Activated B cell treated with CpG ODN at 0.5 μM for 24 hours (primary cell): ENCODE results near the gene LPAR3. TPM values are rescaled to one million over a fixed set of nuclear protein-coding genes. Genes with fewer than 3 reads are reported as not detected.

Experiments used
- ATAC-seq: fragments of 200-7000 bp; cut with Tn5 transposase; one replicate; pipeline ENCODE4 v1.10.0; 2021; ENCODE audit warnings: low read depth, mild to moderate bottlenecking, moderate library complexity
- CTCF ChIA-PET: fragments of 350-600 bp; sonication (Branson Sonifier 250); formaldehyde crosslinking; loops from one replicate; lab custom pipeline; 2021; ENCODE audit warnings: antibody characterized with exemption; lab: Charles Lee
- POLR2A ChIA-PET: fragments of 350-600 bp; sonication (Branson Sonifier 250); formaldehyde crosslinking; loops from one replicate; lab custom pipeline; 2021; ENCODE audit warnings: antibody characterized with exemption; lab: Charles Lee
- DNase-seq: peaks from one replicate; pipeline ENCODE4 v3.0.0; 2022
- H3K27ac Mint-ChIP-seq: one replicate; pipeline ENCODE4 v1.8.0; 2020; ENCODE audit warnings: mixed read lengths
- H3K27me3 Mint-ChIP-seq: one replicate; pipeline ENCODE4 v1.8.0; 2021; ENCODE audit warnings: mixed read lengths
- H3K36me3 Mint-ChIP-seq: one replicate; pipeline ENCODE4 v1.8.0; 2021; ENCODE audit warnings: low read depth, mixed read lengths
- H3K4me1 Mint-ChIP-seq: one replicate; pipeline ENCODE4 v1.8.0; 2021; ENCODE audit warnings: mixed read lengths
- H3K4me3 Mint-ChIP-seq: one replicate; pipeline ENCODE4 v1.8.0; 2020; ENCODE audit warnings: mild to moderate bottlenecking, mixed read lengths
- H3K9me3 Mint-ChIP-seq: one replicate; pipeline ENCODE4 v1.8.0; 2020; ENCODE audit warnings: mixed read lengths
- intact Hi-C: fragments of 100-400 bp; cut with micrococcal nuclease; formaldehyde crosslinking; loops from one replicate; pipeline ENCODE4 v1.15.1; 2024
- total RNA-seq: library from RNA; stranded (reverse); gene quantifications from 2 replicates; pipeline ENCODE4 v1.2.3, GENCODE V29; 2022
- TF ChIP-seq, protein P1 (sequence below): fragments of 200-600 bp; IDR thresholded peaks from one replicate; pipeline ENCODE4 v1.8.0; 2022; ENCODE audit warnings: antibody characterized with exemption, mild to moderate bottlenecking

LPAR3 gene
- total RNA-seq, 1 donor from 2014 or later, result 0.62 TPM

DNA sequence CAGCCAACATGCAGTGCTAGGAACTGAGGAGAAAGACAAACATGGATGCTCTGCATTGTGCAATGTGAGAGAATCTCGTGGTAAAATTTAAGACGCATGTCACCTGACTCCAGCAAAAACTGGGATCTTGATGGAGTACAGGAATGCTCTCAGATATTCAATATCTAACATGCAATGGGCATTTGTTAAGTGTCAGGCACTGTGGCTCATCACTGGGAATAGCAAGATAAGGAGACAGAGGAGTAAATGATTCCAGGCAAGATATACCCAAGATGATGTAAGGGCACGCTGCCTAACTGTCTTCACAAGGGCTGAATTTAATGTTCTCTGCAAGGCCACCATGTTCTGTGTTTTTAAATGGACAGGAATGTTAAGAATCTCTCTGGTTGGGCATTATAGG is 67.8 kb downstream of the LPAR3 start:
- POLR2A ChIA-PET, result no interaction called here
- no peak for ATAC-seq
- H3K9me3 Mint-ChIP-seq, result no peaks in the 10 kb centered on the region

DNA sequence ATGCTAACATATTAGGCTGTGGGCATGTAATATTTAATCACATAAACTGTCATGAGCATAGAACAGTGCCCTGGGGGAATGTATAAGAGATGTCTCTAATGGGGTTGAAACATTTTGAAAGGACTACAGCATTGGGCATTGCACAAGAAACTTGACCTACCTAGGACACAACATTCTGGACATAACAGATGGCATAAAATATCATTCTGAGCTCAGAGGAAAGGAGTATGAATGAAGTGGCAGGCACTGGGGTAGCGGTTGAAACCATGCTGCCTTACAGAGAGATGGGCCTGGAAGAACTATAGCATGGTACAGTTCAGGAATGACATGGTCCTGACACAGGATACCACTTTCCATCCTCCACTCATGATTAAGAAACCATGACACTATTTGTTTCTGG is 69.0 kb downstream of the LPAR3 start:
- no peak overlapping the region for H3K27ac Mint-ChIP-seq
- no peaks in the 10 kb centered on the region for H3K36me3 Mint-ChIP-seq
- no peaks in the 10 kb centered on the region for H3K9me3 Mint-ChIP-seq
- TF ChIP-seq, protein P1, sequence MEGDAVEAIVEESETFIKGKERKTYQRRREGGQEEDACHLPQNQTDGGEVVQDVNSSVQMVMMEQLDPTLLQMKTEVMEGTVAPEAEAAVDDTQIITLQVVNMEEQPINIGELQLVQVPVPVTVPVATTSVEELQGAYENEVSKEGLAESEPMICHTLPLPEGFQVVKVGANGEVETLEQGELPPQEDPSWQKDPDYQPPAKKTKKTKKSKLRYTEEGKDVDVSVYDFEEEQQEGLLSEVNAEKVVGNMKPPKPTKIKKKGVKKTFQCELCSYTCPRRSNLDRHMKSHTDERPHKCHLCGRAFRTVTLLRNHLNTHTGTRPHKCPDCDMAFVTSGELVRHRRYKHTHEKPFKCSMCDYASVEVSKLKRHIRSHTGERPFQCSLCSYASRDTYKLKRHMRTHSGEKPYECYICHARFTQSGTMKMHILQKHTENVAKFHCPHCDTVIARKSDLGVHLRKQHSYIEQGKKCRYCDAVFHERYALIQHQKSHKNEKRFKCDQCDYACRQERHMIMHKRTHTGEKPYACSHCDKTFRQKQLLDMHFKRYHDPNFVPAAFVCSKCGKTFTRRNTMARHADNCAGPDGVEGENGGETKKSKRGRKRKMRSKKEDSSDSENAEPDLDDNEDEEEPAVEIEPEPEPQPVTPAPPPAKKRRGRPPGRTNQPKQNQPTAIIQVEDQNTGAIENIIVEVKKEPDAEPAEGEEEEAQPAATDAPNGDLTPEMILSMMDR, result no peak
- intact Hi-C loops, result no loop called here
- ChIA-PET POLR2A (no interaction called here), CTCF (interaction anchor here (1.0 kb wide), 1 partner anchor 112 kb away, joined by 3 read pairs; no protein-coding TSS in a partner anchor)
- DNase-seq, result no peak
- no peaks in the 10 kb centered on the region for H3K4me1 Mint-ChIP-seq
- H3K4me3 Mint-ChIP-seq, result no peak overlapping the region
- no peak for ATAC-seq
- H3K27me3 Mint-ChIP-seq, result no peaks in the 10 kb centered on the region

More for the DNA sequence above, 67.8 kb downstream of the LPAR3 start:
- intact Hi-C loops, result no loop called here
- H3K4me1 Mint-ChIP-seq, result no peaks in the 10 kb centered on the region
- H3K36me3 Mint-ChIP-seq, result no peaks in the 10 kb centered on the region
- H3K4me3 Mint-ChIP-seq, result no peak overlapping the region
- DNase-seq, result no peak
- no peaks in the 10 kb centered on the region for H3K27me3 Mint-ChIP-seq
- no peak overlapping the region for H3K27ac Mint-ChIP-seq
- TF ChIP-seq, protein P1, result no peak
- CTCF ChIA-PET, result no interaction called here

DNA sequence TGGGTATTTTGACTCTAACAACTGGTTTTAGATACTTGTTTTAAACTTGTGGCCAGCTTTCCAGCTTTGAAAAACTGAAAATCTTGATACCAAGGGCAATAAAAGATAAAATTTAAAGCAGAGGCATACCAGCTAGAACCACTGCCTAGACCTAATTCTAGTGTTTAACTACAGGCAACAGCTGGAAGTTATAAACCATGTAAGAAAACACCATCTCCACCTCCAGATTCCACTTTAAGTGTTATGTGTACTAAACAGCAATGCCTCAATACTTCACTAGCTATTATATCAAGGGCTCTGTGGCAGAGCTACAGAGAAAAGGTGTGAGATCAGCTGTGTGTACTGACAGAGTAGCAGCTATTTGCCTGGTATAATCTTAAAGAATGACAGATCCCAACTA is 69.5 kb downstream of the LPAR3 start:
- no peak for ATAC-seq
- H3K4me3 Mint-ChIP-seq, result no peak overlapping the region
- no peak for DNase-seq
- no peaks in the 10 kb centered on the region for H3K9me3 Mint-ChIP-seq
- no peaks in the 10 kb centered on the region for H3K27me3 Mint-ChIP-seq
- no peaks in the 10 kb centered on the region for H3K4me1 Mint-ChIP-seq
- ChIA-PET POLR2A (no interaction called here), CTCF (interaction anchor here (1.0 kb wide), 1 partner anchor 112 kb away, joined by 3 read pairs; no protein-coding TSS in a partner anchor)
- intact Hi-C loops, result no loop called here
- H3K27ac Mint-ChIP-seq, result no peak overlapping the region
- TF ChIP-seq, protein P1, result no peak
- no peaks in the 10 kb centered on the region for H3K36me3 Mint-ChIP-seq

DNA sequence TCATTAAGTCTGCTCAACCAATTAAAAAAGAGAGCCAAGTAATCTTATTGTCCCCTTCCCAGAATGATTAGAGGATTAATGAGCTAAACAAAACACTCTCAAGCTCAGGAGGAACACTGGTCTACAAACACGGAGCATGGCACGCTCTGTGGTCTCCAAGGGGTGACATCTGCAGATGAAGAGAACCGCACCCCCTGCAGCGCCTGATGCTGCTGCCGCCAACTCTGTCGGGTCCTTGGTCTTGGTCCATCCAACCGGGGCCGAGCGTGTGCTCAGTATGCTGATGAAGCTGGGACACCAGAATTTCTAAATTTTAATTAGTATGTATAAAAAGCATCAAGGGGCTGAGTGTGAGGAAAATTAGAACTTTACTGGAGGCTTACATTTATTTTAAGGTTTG is 82.7 kb downstream of the LPAR3 start:
- CTCF ChIA-PET, result no interaction called here
- Mint-ChIP-seq H3K36me3 (no peaks in the 10 kb centered on the region), H3K4me3 (no peak overlapping the region), H3K9me3 (no peaks in the 10 kb centered on the region), H3K4me1 (no peaks in the 10 kb centered on the region), H3K27me3 (peaks cover 18% of the 10 kb centered on the region), H3K27ac (no peak overlapping the region)
- POLR2A ChIA-PET, result no interaction called here
- TF ChIP-seq, protein P1, result no peak
- ATAC-seq, result no peak
- no peak for DNase-seq
- intact Hi-C loops, result no loop called here

DNA sequence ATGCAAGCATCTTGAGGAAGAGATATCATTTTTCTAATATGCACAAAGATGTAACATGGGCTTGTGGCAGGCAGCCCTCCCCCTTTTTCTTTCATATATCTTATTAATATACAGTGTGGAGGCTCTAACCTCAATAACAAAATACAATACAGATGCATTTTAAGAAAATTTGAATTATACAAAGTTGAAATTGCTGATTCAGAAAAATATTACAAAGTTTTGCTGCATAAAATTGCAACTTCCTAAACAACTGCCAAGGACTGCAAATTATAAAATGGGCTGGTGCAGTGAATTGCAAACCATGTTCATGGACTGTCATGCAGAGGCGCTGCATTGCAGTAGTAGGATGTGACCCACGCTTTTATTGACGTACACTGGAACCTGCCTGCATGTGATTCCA is 84.0 kb downstream of the LPAR3 start:
- CTCF ChIA-PET, result no interaction called here
- no peak for DNase-seq
- Mint-ChIP-seq H3K4me1 (no peaks in the 10 kb centered on the region), H3K36me3 (no peaks in the 10 kb centered on the region), H3K27me3 (peaks cover 18% of the 10 kb centered on the region), H3K9me3 (no peaks in the 10 kb centered on the region), H3K4me3 (no peak overlapping the region), H3K27ac (no peak overlapping the region)
- POLR2A ChIA-PET, result no interaction called here
- intact Hi-C loops, result no loop called here
- TF ChIP-seq, protein P1, result no peak
- ATAC-seq, result no peak
